Activated CD8-positive, alpha-beta T cell treated with anti-CD3 and anti-CD28 coated beads for 36 hours (primary cell): ENCODE data around the gene TPM1. TPM values are rescaled to one million over a fixed set of nuclear protein-coding genes. Genes with fewer than 3 reads are reported as not detected.
"Not testable (repeated sequence)": the region's sequence is repeated elsewhere in the genome, so short reads cannot be mapped to it uniquely, and the experiment has no call there.

ENCODE experiments used
- ATAC-seq: fragments of 200-7000 bp; cut with Tn5 transposase; one replicate; pipeline ENCODE4 v1.10.0; 2021; ENCODE audit warnings: mild to moderate bottlenecking, moderate library complexity
- CTCF ChIA-PET: fragments of 350-600 bp; sonication (Branson Sonifier 250); formaldehyde crosslinking; loops from one replicate; lab custom pipeline; 2021; ENCODE audit warnings: antibody characterized with exemption; lab: Charles Lee
- POLR2A ChIA-PET: fragments of 350-600 bp; sonication (Branson Sonifier 250); formaldehyde crosslinking; loops from one replicate; lab custom pipeline; 2021; ENCODE audit warnings: antibody characterized with exemption; lab: Charles Lee
- DNase-seq: peaks from one replicate; pipeline ENCODE4 v3.0.0-alpha.2; 2020
- H3K27ac Mint-ChIP-seq: one replicate; pipeline ENCODE4 v1.8.0; 2021; ENCODE audit warnings: mild to moderate bottlenecking, mixed read lengths
- H3K27me3 Mint-ChIP-seq: one replicate; pipeline ENCODE4 v1.8.0; 2021; ENCODE audit warnings: mixed read lengths
- H3K36me3 Mint-ChIP-seq: one replicate; pipeline ENCODE4 v1.8.0; 2021; ENCODE audit warnings: low read depth, mixed read lengths
- H3K4me1 Mint-ChIP-seq: one replicate; pipeline ENCODE4 v1.8.0; 2021; ENCODE audit warnings: low read depth, mixed read lengths
- H3K4me3 Mint-ChIP-seq: one replicate; pipeline ENCODE4 v1.8.0; 2021; ENCODE audit warnings: mild to moderate bottlenecking, moderate library complexity, mixed read lengths
- H3K9me3 Mint-ChIP-seq: one replicate; pipeline ENCODE4 v1.8.0; 2021; ENCODE audit warnings: mixed read lengths
- intact Hi-C: fragments of 100-400 bp; cut with micrococcal nuclease; formaldehyde crosslinking; loops from one replicate; pipeline ENCODE4 v1.10.0; 2022
- total RNA-seq, 2 experiments: library from RNA; stranded (reverse); gene quantifications; one replicate each; pipeline ENCODE4 v1.2.3, GENCODE V29; 2021
- TF ChIP-seq, protein P1 (sequence below): fragments of 200-600 bp; IDR thresholded peaks from one replicate; pipeline ENCODE4 v1.8.0; 2022; ENCODE audit warnings: antibody characterized with exemption, mild to moderate bottlenecking

TPM1 gene
- 1 to 10 TPM; 6.0 to 6.3 TPM for total RNA-seq

DNA sequence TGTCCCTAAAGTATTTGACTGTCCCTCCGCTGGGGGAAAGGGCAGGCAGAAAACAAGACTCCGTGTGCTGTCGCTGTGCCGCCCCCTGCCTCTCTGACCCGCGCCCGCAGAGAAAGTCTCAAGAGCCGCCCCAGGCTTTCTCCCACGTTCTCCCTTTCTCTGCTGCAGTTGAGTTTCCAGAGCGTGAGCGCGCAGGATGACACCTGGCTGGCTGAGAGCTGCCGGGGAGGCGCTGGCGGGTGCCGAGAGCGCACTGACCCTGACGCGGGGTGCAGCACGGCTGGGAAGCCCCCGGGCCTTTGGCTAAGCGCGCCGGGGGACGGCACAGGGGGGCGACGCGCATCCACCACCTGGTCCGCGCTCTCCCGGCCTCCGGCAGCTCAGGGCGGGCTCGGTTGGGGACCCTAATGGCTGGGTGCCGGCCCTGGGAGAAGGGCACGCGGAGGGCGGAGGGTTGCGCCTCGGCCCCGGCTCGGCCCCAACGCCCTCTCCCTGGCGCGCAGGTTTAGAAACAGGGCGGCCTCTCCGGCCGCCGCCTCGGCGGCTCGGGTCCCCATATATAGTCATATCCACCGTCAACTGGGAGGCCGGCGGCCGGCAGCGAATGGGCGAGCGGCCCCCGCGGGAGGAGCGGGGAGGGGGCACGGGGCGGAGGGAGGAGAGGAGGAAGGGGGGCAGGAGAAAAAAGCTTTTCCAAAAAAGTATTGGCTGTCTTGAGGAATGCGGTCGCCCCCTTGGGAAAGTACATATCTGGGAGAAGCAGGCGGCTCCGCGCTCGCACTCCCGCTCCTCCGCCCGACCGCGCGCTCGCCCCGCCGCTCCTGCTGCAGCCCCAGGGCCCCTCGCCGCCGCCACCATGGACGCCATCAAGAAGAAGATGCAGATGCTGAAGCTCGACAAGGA, at the start of gene TPM1:
Gene TPM1, plus strand, starts transcription at position 774 of the 903 bp plus-strand sequence. Its CDS starts 83 bp downstream, at position 857.
- peaks cover 4% of the 10 kb centered on the region for H3K4me1 Mint-ChIP-seq
- TF ChIP-seq, protein P1, sequence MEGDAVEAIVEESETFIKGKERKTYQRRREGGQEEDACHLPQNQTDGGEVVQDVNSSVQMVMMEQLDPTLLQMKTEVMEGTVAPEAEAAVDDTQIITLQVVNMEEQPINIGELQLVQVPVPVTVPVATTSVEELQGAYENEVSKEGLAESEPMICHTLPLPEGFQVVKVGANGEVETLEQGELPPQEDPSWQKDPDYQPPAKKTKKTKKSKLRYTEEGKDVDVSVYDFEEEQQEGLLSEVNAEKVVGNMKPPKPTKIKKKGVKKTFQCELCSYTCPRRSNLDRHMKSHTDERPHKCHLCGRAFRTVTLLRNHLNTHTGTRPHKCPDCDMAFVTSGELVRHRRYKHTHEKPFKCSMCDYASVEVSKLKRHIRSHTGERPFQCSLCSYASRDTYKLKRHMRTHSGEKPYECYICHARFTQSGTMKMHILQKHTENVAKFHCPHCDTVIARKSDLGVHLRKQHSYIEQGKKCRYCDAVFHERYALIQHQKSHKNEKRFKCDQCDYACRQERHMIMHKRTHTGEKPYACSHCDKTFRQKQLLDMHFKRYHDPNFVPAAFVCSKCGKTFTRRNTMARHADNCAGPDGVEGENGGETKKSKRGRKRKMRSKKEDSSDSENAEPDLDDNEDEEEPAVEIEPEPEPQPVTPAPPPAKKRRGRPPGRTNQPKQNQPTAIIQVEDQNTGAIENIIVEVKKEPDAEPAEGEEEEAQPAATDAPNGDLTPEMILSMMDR: no peak
- H3K9me3 Mint-ChIP-seq: no peaks in the 10 kb centered on the region
- no peak for ATAC-seq
- CTCF ChIA-PET: interaction anchor here (0.6 kb wide), 1 partner anchor 83 kb away, joined by 3 read pairs; no protein-coding TSS in a partner anchor
- peak; percentile 9 for DNase-seq
- H3K27me3 Mint-ChIP-seq: peaks cover 58% of the 10 kb centered on the region
- POLR2A ChIA-PET: no interaction called here
- no peaks in the 10 kb centered on the region for H3K36me3 Mint-ChIP-seq
- H3K4me3 Mint-ChIP-seq: peak within 1 kb of the TSS; percentile 24
- intact Hi-C loops: no loop called here
- H3K27ac Mint-ChIP-seq: no peak within 1 kb of the TSS

DNA sequence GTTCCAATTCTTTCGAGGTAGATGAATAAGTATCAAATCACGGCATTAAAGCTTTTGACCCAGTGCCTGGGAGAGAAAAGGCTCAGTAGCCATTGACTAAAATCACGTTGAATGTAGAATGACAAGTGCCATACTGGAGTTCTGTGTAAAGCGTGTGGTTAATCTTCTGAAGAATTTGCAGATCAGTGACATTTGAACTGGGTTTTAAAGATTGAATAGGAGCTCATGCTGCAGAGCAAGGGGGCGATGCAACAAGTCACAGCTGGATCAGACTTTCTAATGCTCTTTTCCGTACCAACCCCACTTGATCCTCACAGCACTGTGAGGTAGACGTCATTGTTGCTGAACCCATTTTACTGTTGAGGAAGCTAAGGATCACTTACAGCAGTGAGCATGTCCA, 49.5 kb upstream of the TPM1 start:
- H3K27ac Mint-ChIP-seq: no peak overlapping the region
- no peaks in the 10 kb centered on the region for H3K9me3 Mint-ChIP-seq
- no peak overlapping the region for H3K4me3 Mint-ChIP-seq
- no peak for ATAC-seq
- POLR2A ChIA-PET: no interaction called here
- H3K27me3 Mint-ChIP-seq: peaks cover 22% of the 10 kb centered on the region
- intact Hi-C loops: no loop called here
- TF ChIP-seq, protein P1: no peak
- no peaks in the 10 kb centered on the region for H3K4me1 Mint-ChIP-seq
- no peaks in the 10 kb centered on the region for H3K36me3 Mint-ChIP-seq
- no peak for DNase-seq
- CTCF ChIA-PET: no interaction called here

DNA sequence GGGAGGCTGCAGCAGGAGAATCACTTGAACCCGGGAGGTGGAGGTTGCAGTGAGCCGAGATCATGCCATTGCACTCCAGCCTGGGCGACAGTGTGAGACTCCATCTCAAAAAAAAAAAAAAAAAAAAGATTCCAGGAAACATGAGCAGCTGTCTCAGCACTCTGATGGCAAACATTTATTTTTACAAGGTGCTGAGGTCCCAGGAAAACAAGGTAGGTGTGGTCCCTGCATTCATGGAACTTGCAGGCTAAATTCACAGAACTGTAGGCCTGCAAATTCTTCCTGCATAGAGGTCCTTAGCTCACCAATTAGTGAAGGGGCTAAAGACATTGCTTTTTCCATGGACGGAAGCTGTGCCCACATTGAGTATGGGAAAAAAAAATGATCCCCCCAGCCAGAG, 48.9 kb upstream of the TPM1 start:
- H3K4me1 Mint-ChIP-seq, DNase-seq, ATAC-seq, H3K36me3 Mint-ChIP-seq, H3K9me3 Mint-ChIP-seq, intact Hi-C loops, H3K27ac Mint-ChIP-seq, H3K4me3 Mint-ChIP-seq, POLR2A ChIA-PET, CTCF ChIA-PET: not testable (repeated sequence)
- H3K27me3 Mint-ChIP-seq: peaks cover 21% of the 10 kb centered on the region

DNA sequence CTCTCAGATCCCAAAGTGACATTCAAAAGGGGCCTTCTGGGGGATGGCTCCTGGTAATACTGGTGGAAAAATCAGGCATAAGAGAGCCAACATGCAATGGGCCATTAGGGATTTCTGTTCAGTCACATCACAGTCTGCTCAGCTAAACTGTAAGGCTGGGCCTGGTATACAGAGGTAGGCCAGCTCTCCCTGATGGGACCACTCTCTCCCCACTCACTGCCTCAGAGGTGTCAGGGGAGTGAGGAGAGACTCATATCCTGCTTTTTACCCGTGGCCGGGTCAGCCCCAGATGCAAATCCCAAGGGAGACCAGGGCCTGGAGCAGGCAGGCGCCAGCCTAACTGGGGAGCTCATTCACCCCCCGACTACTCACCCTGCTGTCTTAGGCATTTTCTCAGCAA, 48.1 kb upstream of the TPM1 start:
- intact Hi-C loops: no loop called here
- DNase-seq: no peak
- TF ChIP-seq, protein P1: no peak
- Mint-ChIP-seq H3K4me1 (no peaks in the 10 kb centered on the region), H3K4me3 (no peak overlapping the region), H3K36me3 (no peaks in the 10 kb centered on the region), H3K9me3 (no peaks in the 10 kb centered on the region), H3K27me3 (peaks cover 21% of the 10 kb centered on the region), H3K27ac (no peak overlapping the region)
- CTCF ChIA-PET: no interaction called here
- POLR2A ChIA-PET: no interaction called here
- ATAC-seq: no peak

DNA sequence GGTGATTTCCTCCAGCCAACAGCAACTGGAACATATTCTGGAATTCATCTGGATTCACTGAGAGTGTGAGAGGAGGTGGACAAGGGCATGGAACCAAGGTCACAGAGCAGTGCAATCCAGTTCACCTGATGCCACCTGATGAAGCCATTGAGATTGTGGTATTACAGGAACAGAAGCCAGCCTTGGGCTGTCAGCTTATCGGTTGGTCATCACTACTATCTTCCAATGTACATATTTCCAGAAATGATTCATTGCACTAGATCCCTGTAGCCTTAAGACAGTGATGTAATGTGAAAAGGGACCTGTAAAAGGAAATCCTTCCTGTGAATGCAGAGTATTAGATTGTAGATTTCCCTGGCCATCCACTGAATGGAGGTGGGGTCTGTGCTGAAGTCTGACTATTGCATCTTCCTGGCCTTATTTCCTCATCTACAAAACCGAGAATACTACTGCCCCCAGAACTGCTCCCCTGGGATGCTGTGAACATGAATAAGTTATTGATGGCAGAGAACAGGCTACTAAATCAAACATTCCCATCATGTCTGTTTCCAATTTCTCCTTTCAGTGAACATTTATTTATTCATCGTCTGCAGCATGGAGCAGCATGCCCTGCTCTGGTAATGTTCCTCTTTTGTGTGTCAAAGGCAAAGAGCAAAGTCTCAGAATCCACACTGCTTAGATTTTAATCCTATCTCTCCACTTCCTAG, 47.4 kb upstream of the TPM1 start:
- Mint-ChIP-seq H3K4me3 (no peak overlapping the region), H3K27ac (no peak overlapping the region), H3K27me3 (peaks cover 17% of the 10 kb centered on the region), H3K4me1 (no peaks in the 10 kb centered on the region), H3K9me3 (no peaks in the 10 kb centered on the region), H3K36me3 (no peaks in the 10 kb centered on the region)
- no peak for DNase-seq
- ChIA-PET CTCF (no interaction called here), POLR2A (no interaction called here)
- intact Hi-C loops: no loop called here
- TF ChIP-seq, protein P1: no peak
- ATAC-seq: no peak
